IMR-90 (cell line): Measurements from ENCODE around the gene CKAP2. TPM values are rescaled to one million over a fixed set of nuclear protein-coding genes. Genes with fewer than 3 reads are reported as not detected.

Experiments used
- ATAC-seq: fragments of 200-7000 bp; cut with Tn5 transposase; 2 replicates; pipeline ENCODE4 v1.9.1; 2020; ENCODE audit warnings: low read depth, mild to moderate bottlenecking, moderate library complexity
- BruUV-seq: library from RNA; stranded (reverse); fragments of 400-500 nt; replicated peaks from 2 replicates; lab custom pipeline; 2021; lab: Mats Ljungman, UMichigan
- CTCF ChIA-PET: fragments of 300-600 bp; formaldehyde crosslinking; extraction: SDS; loops from one replicate; lab custom pipeline; 2021; ENCODE audit warnings: antibody characterized with exemption; lab: Yijun Ruan, JAX
- POLR2A ChIA-PET: fragments of 300-600 bp; sonication (Branson Sonifier 250); formaldehyde crosslinking; loops from one replicate; lab custom pipeline; 2022; ENCODE audit warnings: antibody characterized with exemption; ENCODE audit not compliant: unreplicated experiment; lab: Charles Lee
- DNase-seq: peaks from one replicate; pipeline ENCODE4 v3.0.0; 2013
- H2AFZ ChIP-seq: replicated peaks from 2 replicates; pipeline ENCODE3; 2013; ENCODE audit warnings: low read length, mild to moderate bottlenecking; ENCODE audit not compliant: poor library complexity
- H2AK5ac ChIP-seq: 2 replicates; pipeline ENCODE4 v1.6.1; 2013; ENCODE audit warnings: low read depth, low read length, inconsistent platforms
- H2AK9ac ChIP-seq: replicated peaks from 2 replicates; pipeline ENCODE3; 2013; ENCODE audit warnings: mild to moderate bottlenecking, low read depth, low read length, moderate library complexity; ENCODE audit not compliant: poor library complexity
- H2BK120ac ChIP-seq: 2 replicates; pipeline ENCODE4 v1.6.1; 2013; ENCODE audit warnings: low read depth, low read length, inconsistent platforms
- H2BK15ac ChIP-seq: 3 replicates; pipeline ENCODE4 v1.6.1; 2013; ENCODE audit warnings: low read depth, low read length, inconsistent platforms
- H2BK20ac ChIP-seq: 2 replicates; pipeline ENCODE4 v1.6.1; 2013; ENCODE audit warnings: low read depth, mild to moderate bottlenecking, inconsistent platforms, low read length, moderate library complexity
- H2BK5ac ChIP-seq: 2 replicates; pipeline ENCODE4 v1.6.1; 2013; ENCODE audit warnings: mild to moderate bottlenecking, low read depth, low read length, inconsistent platforms; ENCODE audit not compliant: poor library complexity, severe bottlenecking
- H3K14ac ChIP-seq: replicated peaks from 2 replicates; pipeline ENCODE4 v1.6.1; 2013; ENCODE audit warnings: low read depth, low read length, inconsistent platforms
- H3K18ac ChIP-seq: 2 replicates; pipeline ENCODE4 v1.6.1; 2013; ENCODE audit warnings: low read depth, low read length, control low read depth
- H3K23ac ChIP-seq: 2 replicates; pipeline ENCODE4 v1.6.1; 2013; ENCODE audit warnings: low read depth, low read length, inconsistent platforms
- H3K27ac ChIP-seq: 2 replicates; pipeline ENCODE4 v1.5.1; 2013; ENCODE audit warnings: mild to moderate bottlenecking, control low read depth, low read length; ENCODE audit not compliant: insufficient read depth
- H3K27me3 ChIP-seq: 2 replicates; pipeline ENCODE4 v1.6.1; 2013; ENCODE audit warnings: low read length; ENCODE audit not compliant: control insufficient read depth, insufficient read depth
- H3K36me3 ChIP-seq: 2 replicates; pipeline ENCODE4 v1.6.1; 2013; ENCODE audit warnings: low read length, mixed read lengths; ENCODE audit not compliant: control insufficient read depth, insufficient read depth
- H3K4ac ChIP-seq: 2 replicates; pipeline ENCODE4 v1.6.1; 2013; ENCODE audit warnings: low read depth, low read length, inconsistent platforms
- H3K4me1 ChIP-seq: 2 replicates; pipeline ENCODE4 v1.6.1; 2013; ENCODE audit warnings: low read length, mixed read lengths; ENCODE audit not compliant: control insufficient read depth, insufficient read depth
- H3K4me2 ChIP-seq: 2 replicates; pipeline ENCODE4 v1.6.1; 2013; ENCODE audit warnings: low read depth, mild to moderate bottlenecking, control low read depth, low read length, moderate library complexity
- H3K4me3 ChIP-seq: 2 replicates; pipeline ENCODE4 v1.5.1; 2013; ENCODE audit warnings: low read depth, mild to moderate bottlenecking, control low read depth, low read length, moderate library complexity; ENCODE audit not compliant: insufficient read depth
- H3K56ac ChIP-seq: 2 replicates; pipeline ENCODE4 v1.6.1; 2013; ENCODE audit warnings: low read length, inconsistent platforms; ENCODE audit not compliant: insufficient read depth; ENCODE audit errors: extremely low read depth
- H3K79me1 ChIP-seq, 2 experiments: 2 replicates each; pipeline ENCODE4 v1.6.1; 2013; ENCODE audit warnings: low read length in 2 of 2, inconsistent platforms in 1 of 2, low read depth in 1 of 2
- H3K9ac ChIP-seq: 2 replicates; pipeline ENCODE4 v1.6.1; 2013; ENCODE audit warnings: low read depth, low read length, control low read depth
- H3K9me1 ChIP-seq: 2 replicates; pipeline ENCODE4 v1.6.1; 2013; ENCODE audit warnings: low read length, inconsistent platforms; ENCODE audit not compliant: insufficient read depth
- H3K9me3 ChIP-seq: 2 replicates; pipeline ENCODE4 v1.6.1; 2013; ENCODE audit warnings: low read length; ENCODE audit not compliant: control insufficient read depth, insufficient read depth
- H4K20me1 ChIP-seq: 2 replicates; pipeline ENCODE4 v1.6.1; 2013; ENCODE audit warnings: low read length, inconsistent platforms; ENCODE audit not compliant: insufficient read depth
- H4K5ac ChIP-seq: 2 replicates; pipeline ENCODE4 v1.6.1; 2013; ENCODE audit warnings: mild to moderate bottlenecking, low read depth, low read length, control low read depth
- H4K8ac ChIP-seq, 2 experiments: 2 replicates each; pipeline ENCODE4 v1.6.1; 2013; ENCODE audit warnings: low read depth in 2 of 2, low read length in 2 of 2, control low read depth in 1 of 2, inconsistent platforms in 1 of 2
- H4K91ac ChIP-seq: 2 replicates; pipeline ENCODE4 v1.6.1; 2013; ENCODE audit warnings: low read depth, low read length, inconsistent platforms; ENCODE audit not compliant: insufficient read depth
- BHLHE40 ChIP-seq: fragments of 150-350 bp; IDR thresholded peaks from 2 replicates; pipeline ENCODE4 v1.6.1; 2016; ENCODE audit warnings: mild to moderate bottlenecking, low read depth, low read length
- CEBPB ChIP-seq: IDR thresholded peaks from 2 replicates; pipeline ENCODE4 v1.6.1; 2012; ENCODE audit warnings: low read depth, low read length, improper control_type of control experiment
- CHD1 ChIP-seq: IDR thresholded peaks from 2 replicates; pipeline ENCODE4 v1.6.1; 2012; ENCODE audit warnings: low read depth, low read length, improper control_type of control experiment
- CTCF ChIP-seq: conservative IDR thresholded peaks from 2 replicates; pipeline ENCODE4 v1.5.1; 2012; ENCODE audit warnings: mild to moderate bottlenecking, low read depth, low read length, improper control_type of control experiment
- ELK1 ChIP-seq: fragments of 150-350 bp; IDR thresholded peaks from 2 replicates; pipeline ENCODE4 v1.6.1; 2016; ENCODE audit warnings: low read depth, mild to moderate bottlenecking, low read length, moderate library complexity, borderline replicate concordance
- FOS ChIP-seq: fragments of 150-350 bp; IDR thresholded peaks from 2 replicates; pipeline ENCODE4 v1.6.1; 2016; ENCODE audit warnings: low read depth, low read length
- MAFK ChIP-seq: IDR thresholded peaks from 2 replicates; pipeline ENCODE4 v1.6.1; 2012; ENCODE audit warnings: low read depth, low read length, improper control_type of control experiment
- MAZ ChIP-seq: IDR thresholded peaks from 2 replicates; pipeline ENCODE4 v1.6.1; 2012; ENCODE audit warnings: low read depth, mild to moderate bottlenecking, low read length, improper control_type of control experiment, moderate library complexity, borderline replicate concordance
- MXI1 ChIP-seq: IDR thresholded peaks from 2 replicates; pipeline ENCODE4 v1.6.1; 2012; ENCODE audit warnings: low read depth, mild to moderate bottlenecking, low read length, moderate library complexity, borderline replicate concordance
- NFE2L2 ChIP-seq: fragments of 150-350 bp; IDR thresholded peaks from 2 replicates; pipeline ENCODE4 v1.6.1; 2016; ENCODE audit warnings: low read depth, mild to moderate bottlenecking, low read length
- POLR2A ChIP-seq: IDR thresholded peaks from 2 replicates; pipeline ENCODE4 v1.6.1; 2012; ENCODE audit warnings: mild to moderate bottlenecking, low read depth, low read length
- RAD21 ChIP-seq: IDR thresholded peaks from 2 replicates; pipeline ENCODE4 v1.6.1; 2012; ENCODE audit warnings: low read length, improper control_type of control experiment
- RCOR1 ChIP-seq: IDR thresholded peaks from 2 replicates; pipeline ENCODE4 v1.6.1; 2012; ENCODE audit warnings: mild to moderate bottlenecking, low read length, improper control_type of control experiment; ENCODE audit not compliant: insufficient replicate concordance
- RFX5 ChIP-seq: IDR thresholded peaks from 2 replicates; pipeline ENCODE4 v1.8.0; 2012; ENCODE audit warnings: low read depth, mild to moderate bottlenecking, low read length, moderate library complexity
- SMC3 ChIP-seq: fragments of 150-350 bp; IDR thresholded peaks from 2 replicates; pipeline ENCODE4 v1.6.1; 2016; ENCODE audit warnings: low read depth, mild to moderate bottlenecking, antibody characterized with exemption, low read length, moderate library complexity
- USF2 ChIP-seq: fragments of 150-350 bp; IDR thresholded peaks from 2 replicates; pipeline ENCODE4 v1.6.1; 2017; ENCODE audit warnings: mild to moderate bottlenecking, antibody characterized with exemption, low read length, low read depth
- WGBS, 2 experiments: methylation state at CpG; one replicate each; pipeline versions ENCODE4 v1.1.5 to v1.1.7; 2013; ENCODE audit warnings: missing lambda C conversion rate in 2 of 2; ENCODE audit not compliant: insufficient read length in 1 of 2; ENCODE audit errors: extremely low coverage in 2 of 2; 5-methylcytosine and 5-hydroxymethylcytosine counted together
- dilution Hi-C: fragments of 300-500 bp; cut with HindIII; formaldehyde crosslinking; loops from one replicate; pipeline ENCODE4 v1.14.3; 2018; ENCODE audit warnings: low sequenced_read_pairs; ENCODE audit not compliant: unreplicated experiment
- in situ Hi-C: fragments of 300-500 bp; cut with MboI; formaldehyde crosslinking; loops from 3 replicates; pipeline ENCODE4 v1.14.3; 2019; ENCODE audit warnings: low sequenced_read_pairs, inconsistent platforms, mixed read lengths
- intact Hi-C: fragments of 100-400 bp; cut with micrococcal nuclease; formaldehyde crosslinking; loops from 2 replicates; pipeline ENCODE4 v1.10.0; 2022
- polyA plus RNA-seq, 3 experiments: library from polyadenylated mRNA; depleted of rRNA; stranded (reverse); fragments of >200 nt; gene quantifications; 2 replicates each; pipeline ENCODE4 v1.2.3, GENCODE V29; 2012; ENCODE audit warnings: low replicate concordance in 1 of 3
- total RNA-seq: library from RNA; depleted of rRNA; stranded (reverse); fragments of >200 nt; gene quantifications from 2 replicates; pipeline ENCODE4 v1.2.3, GENCODE V29; 2012

CKAP2 gene
- total and polyA plus RNA-seq, 2 of the 4 experiments (the other 2 are of a cell fraction), result 23.0 to 44.6 TPM

GRCh38 chr13:52455677-52456041 lies 381 bp downstream of the CKAP2 start:
- dilution Hi-C loops, result no loop called here
- POLR2A ChIA-PET, result no interaction called here
- WGBS, 2 experiments, result 2% methylated on average over 12 of the region's 37 CpGs; no CpG with 5 or more reads in 1 of the 2 experiments

More at GRCh38 chr13:52455677-52456041, 381 bp downstream of the CKAP2 start:
- H2BK15ac ChIP-seq, result no peak overlapping the region
- no peaks in the 10 kb centered on the region for H3K27me3 ChIP-seq
- H2BK120ac ChIP-seq, result peak overlapping the region; percentile 58; the same call in 1 of the 2 replicates
- ATAC-seq (peak; percentile 69), DNase-seq (peak; percentile 43)
- H3K79me1 ChIP-seq, result peaks cover 4 to 17% of the 10 kb centered on the region in 2 experiments; a peak in 3 of 4 replicates
- BruUV-seq, result no TSS peak
- H3K23ac ChIP-seq, result peak overlapping the region; percentile 81; the same call in 1 of the 2 replicates
- no peaks in the 10 kb centered on the region for H3K4me1 ChIP-seq
- H2AK5ac ChIP-seq, result no peak overlapping the region; the same call in 1 of the 2 replicates
- peak overlapping the region; percentile 78 for H3K27ac ChIP-seq
- H4K20me1 ChIP-seq, result no peaks in the 10 kb centered on the region
- H3K36me3 ChIP-seq, result no peaks in the 10 kb centered on the region
- H4K91ac ChIP-seq, result peak overlapping the region; percentile 65; the same call in 1 of the 2 replicates
- peak overlapping the region; percentile 89 for H3K4me3 ChIP-seq
- no peaks in the 10 kb centered on the region for H3K9me1 ChIP-seq
- intact Hi-C loops, result loop anchor here (5.0 to 10.0 kb wide), 2 partner anchors 197 to 1001 kb away; partner anchors contain the start of genes INTS6 and SUGT1
- no peak for TF ChIP-seq SMC3
- no peak for TF ChIP-seq MXI1
- no peak for TF ChIP-seq ELK1
- no peak for TF ChIP-seq POLR2A
- TF ChIP-seq MAFK, result no peak
- TF ChIP-seq USF2, result no peak
- TF ChIP-seq RFX5, result no peak
- TF ChIP-seq RAD21, result no peak
- no peak for TF ChIP-seq CHD1
- TF ChIP-seq CEBPB, result no peak
- no peak for TF ChIP-seq CTCF
- TF ChIP-seq FOS, result no peak
- TF ChIP-seq NFE2L2, result no peak
- no peak for TF ChIP-seq MAZ
- no peak for TF ChIP-seq BHLHE40
- no peak for TF ChIP-seq RCOR1
- peak overlapping the region; percentile 85 for H3K4me2 ChIP-seq
- peak overlapping the region; percentile 83 for H3K14ac ChIP-seq
- H3K18ac ChIP-seq, result peak overlapping the region; percentile 45; the same call in 1 of the 2 replicates
- in situ Hi-C loops, result loop anchor here (10.0 to 25.0 kb wide), 3 partner anchors 199 to 443 kb away; partner anchors contain the start of genes ALG11, ATP7B, SUGT1 and UTP14C
- peak overlapping the region; percentile 31 for H3K56ac ChIP-seq
- peak overlapping the region; percentile 74 for H3K9ac ChIP-seq
- no peak overlapping the region for H2BK20ac ChIP-seq
- H4K8ac ChIP-seq, result peak overlapping the region; percentile 20 to 56; a peak in 1 of 4 replicates
- CTCF ChIA-PET, result no interaction called here
- peak overlapping the region; percentile 82 for H2BK5ac ChIP-seq
- H2AFZ ChIP-seq, result peak overlapping the region; percentile 98
- H3K9me3 ChIP-seq, result no peaks in the 10 kb centered on the region
- H4K5ac ChIP-seq, result no peak overlapping the region
- H2AK9ac ChIP-seq, result peak overlapping the region; percentile 78
- peak overlapping the region; percentile 86 for H3K4ac ChIP-seq
